Activated CD8-positive, alpha-beta T cell treated with anti-CD3 and anti-CD28 coated beads, Interleukin-2, amount 10 ng/mL, durations not matched to agents 7 days and 5 days (primary cell): ENCODE data around the gene CCL25. TPM values are rescaled to one million over a fixed set of nuclear protein-coding genes. Genes with fewer than 3 reads are reported as not detected.
"Not testable (repeated sequence)": the region's sequence is repeated elsewhere in the genome, so short reads cannot be mapped to it uniquely, and the experiment has no call there.

Experiments
- ATAC-seq: fragments of 150-1000 bp; cut with Tn5 transposase; one replicate; pipeline ENCODE4 v1.10.0; 2021; ENCODE audit warnings: moderate library complexity
- CTCF ChIA-PET: fragments of 350-600 bp; sonication (Branson Sonifier 250); formaldehyde crosslinking; loops from one replicate; lab custom pipeline; 2021; ENCODE audit warnings: antibody characterized with exemption; lab: Charles Lee
- POLR2A ChIA-PET: fragments of 350-600 bp; sonication (Branson Sonifier 250); formaldehyde crosslinking; loops from one replicate; lab custom pipeline; 2021; ENCODE audit warnings: antibody characterized with exemption; lab: Charles Lee
- DNase-seq: peaks from one replicate; pipeline ENCODE4 v3.0.0-alpha.2; 2020
- H3K27ac Mint-ChIP-seq: one replicate; pipeline ENCODE4 v1.8.0; 2021; ENCODE audit warnings: mild to moderate bottlenecking, mixed read lengths
- H3K27me3 Mint-ChIP-seq: one replicate; pipeline ENCODE4 v1.8.0; 2021; ENCODE audit warnings: low read depth, mixed read lengths
- H3K36me3 Mint-ChIP-seq: one replicate; pipeline ENCODE4 v1.8.0; 2021; ENCODE audit warnings: low read depth, mixed read lengths
- H3K4me1 Mint-ChIP-seq: one replicate; pipeline ENCODE4 v1.8.0; 2021; ENCODE audit warnings: low read depth, mixed read lengths
- H3K4me3 Mint-ChIP-seq: one replicate; pipeline ENCODE4 v1.8.0; 2021; ENCODE audit warnings: mild to moderate bottlenecking, mixed read lengths
- H3K9me3 Mint-ChIP-seq: one replicate; pipeline ENCODE4 v1.8.0; 2022; ENCODE audit warnings: mixed read lengths; ENCODE audit not compliant: insufficient read depth
- total RNA-seq, 2 experiments: library from RNA; stranded (reverse); gene quantifications; one replicate each; pipeline ENCODE4 v1.2.3, GENCODE V29; 2021

The CCL25 gene
- total RNA-seq, 2 experiments from 2014 or later: 10.0 to 10.2 TPM

DNA sequence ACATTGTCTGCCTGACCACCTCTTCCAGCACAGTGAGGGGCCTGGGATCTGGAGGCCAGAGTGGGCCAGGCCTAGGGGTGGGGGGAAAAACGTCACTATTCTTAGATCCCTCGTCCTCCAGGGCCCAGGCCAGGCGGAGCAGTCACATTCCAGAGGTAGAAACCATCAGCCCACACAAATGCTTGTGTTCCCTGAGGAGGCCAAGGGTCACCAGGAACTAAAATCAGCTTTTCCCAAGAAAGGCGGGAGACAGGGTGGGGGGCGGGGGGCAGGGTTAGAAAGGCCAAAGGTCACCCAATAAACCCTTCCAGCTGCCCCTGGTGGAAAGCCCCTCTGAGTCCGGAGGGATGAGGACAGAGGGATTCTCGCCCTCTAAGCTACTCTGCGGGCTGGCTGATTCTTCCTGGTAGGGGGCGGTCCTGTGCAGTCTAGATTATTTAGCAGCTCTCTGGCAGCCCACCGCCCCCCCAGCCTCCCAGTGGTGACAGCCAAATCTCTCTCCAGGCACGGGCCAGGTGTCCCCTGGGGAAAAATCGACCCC, 23.5 kb upstream of the CCL25 start:
- no peak for ATAC-seq
- no peak overlapping the region for H3K4me3 Mint-ChIP-seq
- ChIA-PET CTCF (no interaction called here), POLR2A (no interaction called here)
- H3K27me3 Mint-ChIP-seq: peaks cover 5% of the 10 kb centered on the region
- H3K36me3 Mint-ChIP-seq: no peaks in the 10 kb centered on the region
- DNase-seq: no peak
- H3K27ac Mint-ChIP-seq: no peak overlapping the region
- H3K9me3 Mint-ChIP-seq: no peaks in the 10 kb centered on the region
- H3K4me1 Mint-ChIP-seq: no peaks in the 10 kb centered on the region

- no peak for ATAC-seq
- no peak overlapping the region for H3K4me3 Mint-ChIP-seq
- DNase-seq: no peak
- no peaks in the 10 kb centered on the region for H3K9me3 Mint-ChIP-seq
- H3K36me3 Mint-ChIP-seq: no peaks in the 10 kb centered on the region
- H3K27ac Mint-ChIP-seq: no peak overlapping the region
- peaks cover 5% of the 10 kb centered on the region for H3K27me3 Mint-ChIP-seq
- no peaks in the 10 kb centered on the region for H3K4me1 Mint-ChIP-seq
- ChIA-PET CTCF (interaction anchor here (1.9 kb wide), 1 partner anchor 29 kb away, joined by 6 read pairs; no protein-coding TSS in a partner anchor), POLR2A (no interaction called here)
These were observed 21.6 kb upstream of the CCL25 start for GRCh38 chr19:8030960-8031359.

GRCh38 chr19:8033287-8034177, 19.0 kb upstream of the CCL25 start:
- H3K4me1 Mint-ChIP-seq, CTCF ChIA-PET: not testable (repeated sequence)

DNA sequence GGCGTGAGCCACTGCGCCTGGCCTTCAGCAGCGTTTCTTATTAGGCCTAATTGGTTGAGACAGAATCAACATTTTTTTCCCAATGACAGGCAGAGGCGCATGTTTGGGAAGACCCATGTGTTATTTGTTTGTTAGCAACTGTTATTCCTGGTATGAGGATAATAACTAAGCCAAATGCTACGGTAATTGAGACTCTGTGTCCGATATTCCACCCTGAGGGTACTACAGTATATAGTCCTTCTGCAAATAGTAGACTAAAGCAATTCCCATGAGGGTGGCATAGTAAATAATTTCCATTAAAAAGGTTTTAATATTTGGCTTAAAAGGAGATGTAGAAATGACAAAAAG, 18.4 kb upstream of the CCL25 start:
- Mint-ChIP-seq H3K27ac (no peak overlapping the region), H3K4me3 (no peak overlapping the region), H3K36me3 (no peaks in the 10 kb centered on the region), H3K27me3 (peaks cover 14% of the 10 kb centered on the region), H3K9me3 (no peaks in the 10 kb centered on the region), H3K4me1 (no peaks in the 10 kb centered on the region)
- DNase-seq (no peak), ATAC-seq (no peak)
- ChIA-PET CTCF (no interaction called here), POLR2A (no interaction called here)

More at GRCh38 chr19:8033287-8034177, 19.0 kb upstream of the CCL25 start:
- H3K4me3 Mint-ChIP-seq, POLR2A ChIA-PET, DNase-seq, H3K36me3 Mint-ChIP-seq, H3K27ac Mint-ChIP-seq, H3K9me3 Mint-ChIP-seq, ATAC-seq: not testable (repeated sequence)
- peaks cover 12% of the 10 kb centered on the region for H3K27me3 Mint-ChIP-seq

- no peak overlapping the region for H3K4me3 Mint-ChIP-seq
- ATAC-seq (no peak), DNase-seq (no peak)
- CTCF ChIA-PET: no interaction called here
- no peaks in the 10 kb centered on the region for H3K9me3 Mint-ChIP-seq
- peaks cover 14% of the 10 kb centered on the region for H3K27me3 Mint-ChIP-seq
- H3K27ac Mint-ChIP-seq: no peak overlapping the region
- POLR2A ChIA-PET: no interaction called here
- no peaks in the 10 kb centered on the region for H3K36me3 Mint-ChIP-seq
- H3K4me1 Mint-ChIP-seq: no peaks in the 10 kb centered on the region
These were observed 16.0 kb upstream of the CCL25 start for GRCh38 chr19:8036434-8037099.

GRCh38 chr19:8038815-8039214, 13.7 kb upstream of the CCL25 start:
- no peak for ATAC-seq

GRCh38 chr19:8039231-8039630, 13.3 kb upstream of the CCL25 start:
- no peaks in the 10 kb centered on the region for H3K36me3 Mint-ChIP-seq
- POLR2A ChIA-PET: no interaction called here
- DNase-seq (no peak), ATAC-seq (no peak)
- H3K27me3 Mint-ChIP-seq: peaks cover 12% of the 10 kb centered on the region
- CTCF ChIA-PET: no interaction called here
- H3K27ac Mint-ChIP-seq: no peak overlapping the region
- no peak overlapping the region for H3K4me3 Mint-ChIP-seq
- H3K9me3 Mint-ChIP-seq: no peaks in the 10 kb centered on the region
- H3K4me1 Mint-ChIP-seq: no peaks in the 10 kb centered on the region

More at GRCh38 chr19:8038815-8039214, 13.7 kb upstream of the CCL25 start:
- Mint-ChIP-seq H3K4me1 (no peaks in the 10 kb centered on the region), H3K4me3 (no peak overlapping the region), H3K27me3 (peaks cover 9% of the 10 kb centered on the region), H3K27ac (no peak overlapping the region), H3K36me3 (no peaks in the 10 kb centered on the region), H3K9me3 (no peaks in the 10 kb centered on the region)
- no peak for DNase-seq
- CTCF ChIA-PET: no interaction called here
- POLR2A ChIA-PET: no interaction called here

GRCh38 chr19:8041531-8041931, 11.0 kb upstream of the CCL25 start:
- Mint-ChIP-seq H3K36me3 (no peaks in the 10 kb centered on the region), H3K9me3 (no peaks in the 10 kb centered on the region), H3K4me1 (no peaks in the 10 kb centered on the region), H3K27ac (no peak overlapping the region), H3K27me3 (peaks cover 10% of the 10 kb centered on the region), H3K4me3 (no peak overlapping the region)
- ATAC-seq: no peak
- no peak for DNase-seq
- POLR2A ChIA-PET: no interaction called here
- CTCF ChIA-PET: no interaction called here

DNA sequence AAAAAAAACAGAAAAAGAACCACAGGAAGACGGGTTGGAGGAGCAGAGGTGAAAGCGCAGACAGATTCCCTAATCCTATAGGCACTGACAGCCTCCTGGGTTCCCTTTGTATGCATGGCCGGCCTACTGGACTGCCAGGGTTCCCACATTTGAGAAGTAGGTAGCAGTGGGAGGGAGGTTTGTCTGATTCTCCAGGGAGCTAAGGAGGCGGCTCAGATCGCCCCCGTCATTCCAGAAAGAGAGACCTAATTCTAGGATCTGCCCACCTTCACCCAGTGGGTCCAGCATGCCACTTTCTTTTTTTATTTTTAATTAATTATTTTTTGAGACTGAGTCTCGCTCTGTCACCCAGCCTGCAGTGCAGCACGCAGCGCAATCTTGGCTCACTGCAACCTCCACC, 9.7 kb upstream of the CCL25 start:
- H3K9me3 Mint-ChIP-seq: no peaks in the 10 kb centered on the region
- peaks cover 11% of the 10 kb centered on the region for H3K4me1 Mint-ChIP-seq
- DNase-seq (no peak), ATAC-seq (no peak)
- H3K36me3 Mint-ChIP-seq: no peaks in the 10 kb centered on the region
- no peak overlapping the region for H3K27ac Mint-ChIP-seq
- POLR2A ChIA-PET: no interaction called here
- CTCF ChIA-PET: interaction anchor here (1.1 kb wide), 1 partner anchor 36 kb away, joined by 3 read pairs; no protein-coding TSS in a partner anchor
- peaks cover 9% of the 10 kb centered on the region for H3K27me3 Mint-ChIP-seq
- no peak overlapping the region for H3K4me3 Mint-ChIP-seq

GRCh38 chr19:8044018-8044417, 8.5 kb upstream of the CCL25 start:
- DNase-seq (no peak), ATAC-seq (no peak)
- ChIA-PET CTCF (interaction anchor here (1.1 kb wide), 1 partner anchor 38 kb away, joined by 3 read pairs; no protein-coding TSS in a partner anchor), POLR2A (interaction anchor here (0.6 kb wide), 1 partner anchor 566 kb away, joined by 3 read pairs; no protein-coding TSS in a partner anchor)
- peaks cover 8% of the 10 kb centered on the region for H3K27me3 Mint-ChIP-seq
- H3K36me3 Mint-ChIP-seq: no peaks in the 10 kb centered on the region
- H3K9me3 Mint-ChIP-seq: no peaks in the 10 kb centered on the region
- H3K4me3 Mint-ChIP-seq: no peak overlapping the region
- H3K4me1 Mint-ChIP-seq: peaks cover 13% of the 10 kb centered on the region
- no peak overlapping the region for H3K27ac Mint-ChIP-seq

- Mint-ChIP-seq H3K4me1 (peaks cover 22% of the 10 kb centered on the region), H3K27ac (no peak overlapping the region), H3K4me3 (no peak overlapping the region), H3K27me3 (peaks cover 12% of the 10 kb centered on the region), H3K36me3 (no peaks in the 10 kb centered on the region), H3K9me3 (no peaks in the 10 kb centered on the region)
- CTCF ChIA-PET: no interaction called here
- POLR2A ChIA-PET: no interaction called here
- ATAC-seq: no peak
- DNase-seq: no peak
These were observed 6.5 kb upstream of the CCL25 start for GRCh38 chr19:8045872-8046568.
